Skeletal muscle tissue (tissue), 4 donors: ENCODE measurements around the gene PFN1. TPM values are rescaled to one million over a fixed set of nuclear protein-coding genes. Genes with fewer than 3 reads are reported as not detected.
"Not testable (repeated sequence)": the region's sequence is repeated elsewhere in the genome, so short reads cannot be mapped to it uniquely, and the experiment has no call there.

ENCODE experiments used
- H3K27ac ChIP-seq: one replicate; pipeline ENCODE4 v1.7.0; 2013; ENCODE audit warnings: mild to moderate bottlenecking, low read depth, low read length, inconsistent platforms
- H3K27me3 ChIP-seq, 3 donors: one replicate each; pipeline ENCODE4 v1.7.0; 2013; ENCODE audit warnings: low read length in 3 of 3; ENCODE audit not compliant: control insufficient read depth in 3 of 3, insufficient read depth in 3 of 3
- H3K36me3 ChIP-seq, 3 donors: one replicate each; pipeline ENCODE4 v1.7.0; 2013; ENCODE audit warnings: low read length in 3 of 3; ENCODE audit not compliant: control insufficient read depth in 3 of 3, insufficient read depth in 3 of 3
- H3K4me1 ChIP-seq, 3 donors: one replicate each; pipeline ENCODE4 v1.7.0; 2013; ENCODE audit warnings: low read length in 3 of 3, mild to moderate bottlenecking in 3 of 3; ENCODE audit not compliant: control insufficient read depth in 3 of 3, insufficient read depth in 3 of 3
- H3K4me3 ChIP-seq, 3 donors: one replicate each; pipeline ENCODE4 v1.7.0; 2013; ENCODE audit warnings: low read length in 3 of 3
- H3K9ac ChIP-seq, 3 donors: one replicate each; pipeline ENCODE4 v1.7.0; 2013; ENCODE audit warnings: low read length in 3 of 3, mild to moderate bottlenecking in 3 of 3, moderate library complexity in 2 of 3, low read depth in 1 of 3
- H3K9me3 ChIP-seq, 3 donors: one replicate each; pipeline ENCODE4 v1.7.0; 2013; ENCODE audit warnings: low read length in 3 of 3; ENCODE audit not compliant: control insufficient read depth in 3 of 3
- total RNA-seq: library from RNA; depleted of rRNA; stranded (reverse); fragments of >200 nt; gene quantifications from one replicate; pipeline ENCODE4 v1.2.3, GENCODE V29; 2014
- donor health status: Osteomylitis.

The PFN1 gene
- total RNA-seq, 1 donor from 2014 or later, result 137 TPM

GRCh38 chr17:4908711-4909496 lies 39.4 kb downstream of the PFN1 start:
- Histone ChIP-seq H3K27ac (peak overlapping the region; percentile 77), H3K4me1 (peaks cover 12 to 18% (median 15%) of the 10 kb centered on the region in 3 donors), H3K9me3 (no peaks in the 10 kb centered on the region), H3K27me3 (peaks cover 0 to 3% (median 0%) of the 10 kb centered on the region in 3 donors), H3K36me3 (no peaks in the 10 kb centered on the region), H3K4me3 (peak overlapping the region; percentile 27 to 54 (median 43)), H3K9ac (peak overlapping the region; percentile 50 to 60 (median 59))

- Histone ChIP-seq H3K4me1 (peaks cover 15 to 21% (median 18%) of the 10 kb centered on the region in 3 donors), H3K9ac (peak overlapping the region; percentile 34 to 60 (median 50)), H3K4me3 (peak overlapping the region in 1 of 3 donors; percentile 43), H3K9me3 (no peaks in the 10 kb centered on the region), H3K36me3 (no peaks in the 10 kb centered on the region), H3K27ac (peak overlapping the region; percentile 77), H3K27me3 (peaks cover 0 to 3% (median 0%) of the 10 kb centered on the region in 3 donors)
These were observed 40.0 kb downstream of the PFN1 start for GRCh38 chr17:4908301-4908700.

- H3K36me3 ChIP-seq, H3K9me3 ChIP-seq, H3K9ac ChIP-seq, H3K4me3 ChIP-seq, H3K27ac ChIP-seq, H3K27me3 ChIP-seq: not testable (repeated sequence)
- H3K4me1 ChIP-seq, result peaks cover 27 to 36% (median 28%) of the 10 kb centered on the region in 3 donors
These were observed 41.7 kb downstream of the PFN1 start for GRCh38 chr17:4906642-4907041.

GRCh38 chr17:4903051-4903818 lies 45.1 kb downstream of the PFN1 start, which contains the start of gene CHRNE:
CHRNE (minus strand) TSS chr17:4903098; CDS start chr17:4903063, 35 bp downstream.
- H3K4me3 ChIP-seq, result peak within 1 kb of the TSS; percentile 4 to 30 (median 13)
- peaks cover 0 to 24% (median 12%) of the 10 kb centered on the region in 3 donors for H3K27me3 ChIP-seq
- H3K9me3 ChIP-seq, result no peaks in the 10 kb centered on the region
- peak within 1 kb of the TSS; percentile 29 for H3K27ac ChIP-seq
- H3K4me1 ChIP-seq, result peaks cover 23 to 32% (median 25%) of the 10 kb centered on the region in 3 donors
- no peaks in the 10 kb centered on the region for H3K36me3 ChIP-seq
- H3K9ac ChIP-seq, result peak within 1 kb of the TSS in 2 of 3 donors; percentile 30 to 33

GRCh38 chr17:4902540-4902939 lies 45.8 kb downstream of the PFN1 start:
- Histone ChIP-seq H3K27me3 (peaks cover 0 to 24% (median 12%) of the 10 kb centered on the region in 3 donors), H3K9me3 (no peaks in the 10 kb centered on the region), H3K27ac (peak overlapping the region; percentile 29), H3K4me3 (no peak overlapping the region), H3K36me3 (no peaks in the 10 kb centered on the region), H3K9ac (peak overlapping the region in 2 of 3 donors; percentile 30 to 33), H3K4me1 (peaks cover 21 to 29% (median 23%) of the 10 kb centered on the region in 3 donors)

- Histone ChIP-seq H3K27ac (peak overlapping the region; percentile 44), H3K4me3 (peak overlapping the region in 1 of 3 donors; percentile 62), H3K9ac (peak overlapping the region in 1 of 3 donors; percentile 65), H3K27me3 (peaks cover 0 to 24% (median 12%) of the 10 kb centered on the region in 3 donors), H3K36me3 (peaks cover under 1 to 5% (median under 1%) of the 10 kb centered on the region in 3 donors), H3K9me3 (no peaks in the 10 kb centered on the region), H3K4me1 (peaks cover 21 to 29% (median 23%) of the 10 kb centered on the region in 3 donors)
These were observed 46.5 kb downstream of the PFN1 start for GRCh38 chr17:4901648-4902344.

GRCh38 chr17:4901108-4901647 lies 47.2 kb downstream of the PFN1 start:
- H3K4me1 ChIP-seq, result peaks cover 21 to 29% (median 23%) of the 10 kb centered on the region in 3 donors
- peak overlapping the region in 1 of 3 donors; percentile 65 for H3K9ac ChIP-seq
- H3K27ac ChIP-seq, result peak overlapping the region; percentile 44

GRCh38 chr17:4900231-4901107 lies 47.9 kb downstream of the PFN1 start:
- no peaks in the 10 kb centered on the region for H3K9me3 ChIP-seq
- no peak overlapping the region for H3K9ac ChIP-seq
- H3K4me3 ChIP-seq, result peak overlapping the region in 2 of 3 donors; percentile 22 to 62
- peaks cover 13 to 17% (median 14%) of the 10 kb centered on the region in 3 donors for H3K36me3 ChIP-seq
- H3K27ac ChIP-seq, result no peak overlapping the region
- H3K4me1 ChIP-seq, result peaks cover 21 to 29% (median 23%) of the 10 kb centered on the region in 3 donors
- H3K27me3 ChIP-seq, result peaks cover 0 to 24% (median 12%) of the 10 kb centered on the region in 3 donors

More at GRCh38 chr17:4901108-4901647, 47.2 kb downstream of the PFN1 start:
- peaks cover 6 to 11% (median 7%) of the 10 kb centered on the region in 3 donors for H3K36me3 ChIP-seq
- peaks cover 0 to 24% (median 12%) of the 10 kb centered on the region in 3 donors for H3K27me3 ChIP-seq
- H3K9me3 ChIP-seq, result no peaks in the 10 kb centered on the region
- H3K4me3 ChIP-seq, result peak overlapping the region in 2 of 3 donors; percentile 22 to 62
